GM13977 (cell line): ENCODE data around the gene SLC41A2.

Source experiments
- DNase-seq: peaks from one replicate; pipeline ENCODE4 v3.0.0; 2012; ENCODE audit warnings: low spot score
- CTCF ChIP-seq: IDR thresholded peaks from 2 replicates; pipeline ENCODE4 v1.5.1; 2012; ENCODE audit warnings: mild to moderate bottlenecking, control low read depth; ENCODE audit not compliant: insufficient read depth; ENCODE audit errors: extremely low read depth, missing control alignments
- in situ Hi-C: fragments of 300-500 bp; cut with MboI; formaldehyde crosslinking; loops from one replicate; pipeline ENCODE4 v1.12.0; 2022; ENCODE audit warnings: low sequenced_read_pairs, low pct_unique_long_range_greater_than_20kb, mixed read lengths, inconsistent platforms; ENCODE audit not compliant: unreplicated experiment

SLC41A2 gene, protein sequence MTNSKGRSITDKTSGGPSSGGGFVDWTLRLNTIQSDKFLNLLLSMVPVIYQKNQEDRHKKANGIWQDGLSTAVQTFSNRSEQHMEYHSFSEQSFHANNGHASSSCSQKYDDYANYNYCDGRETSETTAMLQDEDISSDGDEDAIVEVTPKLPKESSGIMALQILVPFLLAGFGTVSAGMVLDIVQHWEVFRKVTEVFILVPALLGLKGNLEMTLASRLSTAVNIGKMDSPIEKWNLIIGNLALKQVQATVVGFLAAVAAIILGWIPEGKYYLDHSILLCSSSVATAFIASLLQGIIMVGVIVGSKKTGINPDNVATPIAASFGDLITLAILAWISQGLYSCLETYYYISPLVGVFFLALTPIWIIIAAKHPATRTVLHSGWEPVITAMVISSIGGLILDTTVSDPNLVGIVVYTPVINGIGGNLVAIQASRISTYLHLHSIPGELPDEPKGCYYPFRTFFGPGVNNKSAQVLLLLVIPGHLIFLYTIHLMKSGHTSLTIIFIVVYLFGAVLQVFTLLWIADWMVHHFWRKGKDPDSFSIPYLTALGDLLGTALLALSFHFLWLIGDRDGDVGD

GRCh38 chr12:104958001-104958804, at the start of gene SLC41A2:
Gene SLC41A2, minus strand, starts transcription at chr12:104958290. Its CDS starts 29,763 bp downstream, at chr12:104928527.
- in situ Hi-C loops: no loop called here

GRCh38 chr12:105001476-105001875, 43.4 kb upstream of the SLC41A2 start:
- no peak for TF ChIP-seq CTCF
- in situ Hi-C loops: no loop called here
- no peak for DNase-seq

More at GRCh38 chr12:104958001-104958804, at the start of gene SLC41A2:
- peak; percentile 32 for TF ChIP-seq CTCF
- peak; percentile 94 for DNase-seq

DNA sequence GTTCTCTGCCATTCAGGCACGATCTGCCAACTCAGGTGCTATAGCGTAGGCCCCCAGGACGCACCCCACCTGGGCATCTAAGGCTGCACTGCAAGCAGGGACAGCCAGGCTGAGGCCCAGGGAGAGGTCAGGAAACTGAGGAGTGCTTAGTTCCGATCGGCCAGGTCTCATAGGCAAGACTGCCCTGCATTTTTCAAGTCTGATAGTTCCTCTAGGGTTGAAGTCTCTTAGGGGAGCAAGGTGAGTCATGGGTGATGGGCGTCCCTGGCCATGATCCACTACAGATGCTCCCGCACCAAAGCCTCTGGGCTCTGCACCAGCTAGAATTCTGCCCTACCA, 41.2 kb upstream of the SLC41A2 start:
- in situ Hi-C loops: no loop called here
- no peak for TF ChIP-seq CTCF
- no peak for DNase-seq

GRCh38 chr12:104998423-104999346, 40.6 kb upstream of the SLC41A2 start:
- no peak for TF ChIP-seq CTCF
- no peak for DNase-seq
- in situ Hi-C loops: no loop called here

- TF ChIP-seq CTCF: no peak
- no peak for DNase-seq
- in situ Hi-C loops: no loop called here
Observed at GRCh38 chr12:104997541-104997940, 39.5 kb upstream of the SLC41A2 start.

DNA sequence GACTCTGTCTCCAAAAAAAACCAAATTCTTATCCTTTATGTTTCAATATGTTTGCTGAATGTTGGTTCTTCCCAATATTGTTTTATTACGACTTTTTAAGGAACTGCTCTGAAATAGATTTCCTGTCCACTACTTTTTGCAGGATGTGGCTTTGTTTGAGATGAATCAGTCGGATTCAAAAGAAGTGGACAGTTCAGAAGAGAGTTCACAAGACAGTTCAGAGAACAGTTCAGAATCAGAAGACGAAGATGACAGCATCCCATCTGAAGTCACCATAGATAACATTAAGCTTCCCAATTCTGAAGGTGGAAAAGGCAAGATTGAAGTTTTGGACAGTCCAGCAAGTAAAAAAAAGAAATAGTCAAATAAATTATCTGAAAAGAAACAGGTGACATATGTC, 36.2 kb upstream of the SLC41A2 start:
- no peak for DNase-seq
- in situ Hi-C loops: no loop called here
- TF ChIP-seq CTCF: no peak
